SK-N-SH (cell line): ENCODE data around the gene ZDHHC7. TPM values are rescaled to one million over a fixed set of nuclear protein-coding genes. Genes with fewer than 3 reads are reported as not detected.

Experiments used
- CTCF ChIA-PET: fragments of 300-600, 350-600 bp; formaldehyde crosslinking; extraction: SDS; loops from one replicate; lab custom pipeline; 2021; lab: Yijun Ruan, JAX
- POLR2A ChIA-PET: fragments of 350-600 bp; sonication (Branson Sonifier 250); formaldehyde crosslinking; extraction: SDS; loops from one replicate; lab custom pipeline; 2020; ENCODE audit warnings: antibody characterized with exemption, inconsistent platforms; lab: Yijun Ruan, JAX
- DNase-seq: peaks from one replicate; pipeline ENCODE4 v3.0.0; 2012
- H2AFZ ChIP-seq: fragments of 200-600 bp; sonication (generic); 2 replicates; pipeline ENCODE4 v1.8.1; 2016; ENCODE audit warnings: antibody characterized with exemption, mild to moderate bottlenecking, low read depth
- H3F3A ChIP-seq: fragments of 200-600 bp; sonication (generic); replicated peaks from 2 replicates; pipeline ENCODE3; 2016; ENCODE audit warnings: antibody characterized with exemption, mild to moderate bottlenecking; ENCODE audit not compliant: insufficient read depth
- H3K27ac ChIP-seq, 2 experiments: fragments of 200-500 bp in 1 of 2; fragments of 200-600 bp in 1 of 2; sonication (Bioruptor generic) in 1 of 2; sonication (generic), shearing (Covaris generic) in 1 of 2; 2 replicates each; pipeline versions ENCODE4 v1.5.1 to v1.6.1; 2014 to 2016; ENCODE audit warnings: low read depth in 2 of 2, inconsistent platforms in 1 of 2, low read length in 1 of 2, mild to moderate bottlenecking in 1 of 2, mixed read lengths in 1 of 2
- H3K27me3 ChIP-seq: fragments of 200-600 bp; sonication (generic), shearing (Covaris generic); 2 replicates; pipeline ENCODE4 v1.6.1; 2016; ENCODE audit warnings: mixed run types; ENCODE audit not compliant: insufficient read depth
- H3K36me3 ChIP-seq, 2 experiments: fragments of 200-500 bp in 1 of 2; fragments of 200-600 bp in 1 of 2; sonication (Bioruptor generic) in 1 of 2; sonication (generic) in 1 of 2; replicated peaks in 1 of 2; 2 replicates each; pipeline versions ENCODE3 to v1.5.1; 2014 to 2016; ENCODE audit warnings: low read length in 1 of 2, mild to moderate bottlenecking in 1 of 2; ENCODE audit not compliant: insufficient read depth in 2 of 2, control insufficient read depth in 1 of 2
- H3K4me1 ChIP-seq, 2 experiments: fragments of 200-500 bp in 1 of 2; fragments of 200-600 bp in 1 of 2; sonication (Bioruptor generic) in 1 of 2; sonication (generic), shearing (Covaris generic) in 1 of 2; 2 replicates each; pipeline versions ENCODE4 v1.5.1 to v1.6.1; 2014 to 2016; ENCODE audit warnings: low read depth in 1 of 2, low read length in 1 of 2, mixed run types in 1 of 2; ENCODE audit not compliant: insufficient read depth in 2 of 2, control insufficient read depth in 1 of 2
- H3K4me2 ChIP-seq: fragments of 200-600 bp; sonication (generic), shearing (Covaris generic); 2 replicates; pipeline ENCODE4 v1.6.1; 2017; ENCODE audit warnings: mixed run types
- H3K4me3 ChIP-seq, 2 experiments: fragments of 200-500 bp in 1 of 2; fragments of 200-600 bp in 1 of 2; sonication (Bioruptor generic) in 1 of 2; sonication (generic), shearing (Covaris generic) in 1 of 2; 2 replicates each; pipeline versions ENCODE4 v1.5.1 to v1.8.1; 2014 to 2016; ENCODE audit warnings: low read depth in 2 of 2, inconsistent platforms in 1 of 2, low read length in 1 of 2, mild to moderate bottlenecking in 1 of 2, mixed read lengths in 1 of 2, moderate library complexity in 1 of 2
- H3K79me2 ChIP-seq: fragments of 200-600 bp; sonication (generic); 2 replicates; pipeline ENCODE4 v1.8.1; 2017; ENCODE audit warnings: mild to moderate bottlenecking; ENCODE audit not compliant: insufficient read depth
- H3K9ac ChIP-seq: fragments of 200-600 bp; sonication (generic); 2 replicates; pipeline ENCODE4 v1.6.1; 2017; ENCODE audit warnings: mixed run types
- H3K9me2 ChIP-seq: fragments of 200-600 bp; sonication (generic); 2 replicates; pipeline ENCODE4 v1.6.1; 2017; ENCODE audit warnings: mixed run types
- H3K9me3 ChIP-seq: fragments of 200-600 bp; sonication (generic); 2 replicates; pipeline ENCODE4 v1.6.1; 2017; ENCODE audit warnings: mixed run types, mild to moderate bottlenecking, moderate library complexity
- H4K20me1 ChIP-seq: fragments of 200-600 bp; sonication (generic); 2 replicates; pipeline ENCODE4 v1.6.1; 2017; ENCODE audit warnings: mild to moderate bottlenecking, mixed run types; ENCODE audit not compliant: insufficient read depth
- EP300 ChIP-seq, 2 experiments: IDR thresholded peaks; 2 replicates each; pipeline versions ENCODE4 v1.4.0 to v1.6.1; 2012; ENCODE audit warnings: borderline replicate concordance in 1 of 2, low read depth in 1 of 2, low read length in 1 of 2
- FOSL2 ChIP-seq: IDR thresholded peaks from 2 replicates; pipeline ENCODE4 v1.4.0; 2012; ENCODE audit warnings: low read depth, mild to moderate bottlenecking, moderate library complexity, borderline replicate concordance
- FOXM1 ChIP-seq: IDR thresholded peaks from 2 replicates; pipeline ENCODE4 v1.4.0; 2012; ENCODE audit warnings: low read depth, mild to moderate bottlenecking
- GATA2 ChIP-seq: sonication (generic); formaldehyde crosslinking; IDR thresholded peaks from 2 replicates; pipeline ENCODE4 v1.5.0; 2020; ENCODE audit warnings: mild to moderate bottlenecking, missing genetic modification reagents
- IRF3 ChIP-seq: fragments of 150-350 bp; IDR thresholded peaks from 2 replicates; pipeline ENCODE4 v1.6.1; 2016; ENCODE audit warnings: mild to moderate bottlenecking, low read depth, low read length
- NRF1 ChIP-seq: IDR thresholded peaks from 2 replicates; pipeline ENCODE4 v1.6.1; 2012; ENCODE audit warnings: low read depth, mild to moderate bottlenecking, low read length
- PBX3 ChIP-seq: IDR thresholded peaks from 2 replicates; pipeline ENCODE4; 2012
- POLR2AphosphoS5 ChIP-seq: IDR thresholded peaks from 2 replicates; pipeline ENCODE4 v1.6.1; 2012; ENCODE audit warnings: low read depth, low read length
- RCOR1 ChIP-seq: fragments of 150-350 bp; IDR thresholded peaks from 2 replicates; pipeline ENCODE4 v1.6.1; 2017; ENCODE audit warnings: antibody characterized with exemption, low read length
- RFX5 ChIP-seq: IDR thresholded peaks from 2 replicates; pipeline ENCODE4 v1.6.1; 2012; ENCODE audit warnings: mild to moderate bottlenecking, improper control_type of control experiment, low read length
- TAF1 ChIP-seq: IDR thresholded peaks from 2 replicates; pipeline ENCODE4 v1.6.1; 2012; ENCODE audit warnings: low read depth, mild to moderate bottlenecking, low read length, moderate library complexity, borderline replicate concordance
- TEAD4 ChIP-seq: IDR thresholded peaks from 2 replicates; pipeline ENCODE4 v1.4.0; 2012; ENCODE audit warnings: mild to moderate bottlenecking, borderline replicate concordance; ENCODE audit not compliant: insufficient read depth
- USF1 ChIP-seq: IDR thresholded peaks from 2 replicates; pipeline ENCODE4 v1.4.0; 2012; ENCODE audit warnings: low read depth, borderline replicate concordance
- ZBTB33 ChIP-seq: IDR thresholded peaks from 2 replicates; pipeline ENCODE4 v1.4.0; 2012; ENCODE audit warnings: low read depth, borderline replicate concordance
- WGBS: methylation state at CpG from one replicate; pipeline ENCODE4 v1.1.6; 2017; ENCODE audit warnings: low lambda C conversion rate; 5-methylcytosine and 5-hydroxymethylcytosine counted together
- polyA plus RNA-seq, 3 experiments: library from polyadenylated mRNA; depleted of rRNA; stranded (reverse); fragments of >200 nt; gene quantifications; 2 replicates each; pipeline ENCODE4 v1.2.3, GENCODE V29; 2012

ZDHHC7 gene
- polyA plus RNA-seq, 1 of the 3 experiments (the other 2 are of a cell fraction): 114 TPM

GRCh38 chr16:85046931-85047866 lies 35.9 kb upstream of the ZDHHC7 start:
- Histone ChIP-seq H3K9me2 (no peaks in the 10 kb centered on the region), H3K4me2 (no peak overlapping the region), H4K20me1 (no peaks in the 10 kb centered on the region), H3K4me1 (peaks cover 0 to 8% of the 10 kb centered on the region in 2 experiments; a peak in 1 of 4 replicates), H3K4me3 (no peak overlapping the region), H3K79me2 (no peaks in the 10 kb centered on the region), H3K36me3 (no peaks in the 10 kb centered on the region), H3K9me3 (no peaks in the 10 kb centered on the region), H2AFZ (no peak overlapping the region), H3F3A (no peaks in the 10 kb centered on the region), H3K27me3 (no peaks in the 10 kb centered on the region), H3K9ac (no peak overlapping the region), H3K27ac (no peak overlapping the region)
- POLR2A ChIA-PET: no interaction called here
- CTCF ChIA-PET: interaction anchor here (0.6 to 1.4 kb wide), 5 partner anchors 13 to 309 kb away, joined by 3 to 5 read pairs (median 4); no protein-coding TSS in a partner anchor
- no peak for DNase-seq
- 82% methylated on average over 17 of the region's 20 CpGs for WGBS
- TF ChIP-seq PBX3 (no peak), POLR2AphosphoS5 (no peak), RFX5 (no peak), EP300 (IDR thresholded peaks at IDR 0.05; ENCODE audit: borderline replicate concordance in 1 of 2, low read depth in 1 of 2, low read length in 1 of 2) (no peak), TAF1 (no peak), NRF1 (no peak), RCOR1 (no peak), FOSL2 (no peak)

GRCh38 chr16:85046472-85046916 lies 35.2 kb upstream of the ZDHHC7 start:
- H3K4me1 ChIP-seq: peaks cover 0 to 8% of the 10 kb centered on the region in 2 experiments; a peak in 1 of 4 replicates
- no peak overlapping the region for H3K27ac ChIP-seq
- no peaks in the 10 kb centered on the region for H3F3A ChIP-seq
- no peak for DNase-seq
- H3K79me2 ChIP-seq: no peaks in the 10 kb centered on the region
- no peak overlapping the region for H2AFZ ChIP-seq
- H3K36me3 ChIP-seq: no peaks in the 10 kb centered on the region
- H3K9ac ChIP-seq: no peak overlapping the region
- POLR2A ChIA-PET: no interaction called here
- no peak overlapping the region for H3K4me2 ChIP-seq
- no peaks in the 10 kb centered on the region for H3K27me3 ChIP-seq
- CTCF ChIA-PET: interaction anchor here (0.7 to 1.4 kb wide), 5 partner anchors 13 to 309 kb away, joined by 3 to 5 read pairs (median 4); no protein-coding TSS in a partner anchor
- H3K4me3 ChIP-seq: no peak overlapping the region
- no peaks in the 10 kb centered on the region for H3K9me2 ChIP-seq
- no peaks in the 10 kb centered on the region for H3K9me3 ChIP-seq
- no peaks in the 10 kb centered on the region for H4K20me1 ChIP-seq
- 90% methylated on average over 8 of the region's 8 CpGs for WGBS
- TF ChIP-seq FOXM1 (no peak), IRF3 (no peak), GATA2 (CRISPR knock-in tag) (no peak), ZBTB33 (no peak), TEAD4 (no peak), USF1 (no peak)
